ENCODE results near the gene BANF1.

BANF1 gene

DNA sequence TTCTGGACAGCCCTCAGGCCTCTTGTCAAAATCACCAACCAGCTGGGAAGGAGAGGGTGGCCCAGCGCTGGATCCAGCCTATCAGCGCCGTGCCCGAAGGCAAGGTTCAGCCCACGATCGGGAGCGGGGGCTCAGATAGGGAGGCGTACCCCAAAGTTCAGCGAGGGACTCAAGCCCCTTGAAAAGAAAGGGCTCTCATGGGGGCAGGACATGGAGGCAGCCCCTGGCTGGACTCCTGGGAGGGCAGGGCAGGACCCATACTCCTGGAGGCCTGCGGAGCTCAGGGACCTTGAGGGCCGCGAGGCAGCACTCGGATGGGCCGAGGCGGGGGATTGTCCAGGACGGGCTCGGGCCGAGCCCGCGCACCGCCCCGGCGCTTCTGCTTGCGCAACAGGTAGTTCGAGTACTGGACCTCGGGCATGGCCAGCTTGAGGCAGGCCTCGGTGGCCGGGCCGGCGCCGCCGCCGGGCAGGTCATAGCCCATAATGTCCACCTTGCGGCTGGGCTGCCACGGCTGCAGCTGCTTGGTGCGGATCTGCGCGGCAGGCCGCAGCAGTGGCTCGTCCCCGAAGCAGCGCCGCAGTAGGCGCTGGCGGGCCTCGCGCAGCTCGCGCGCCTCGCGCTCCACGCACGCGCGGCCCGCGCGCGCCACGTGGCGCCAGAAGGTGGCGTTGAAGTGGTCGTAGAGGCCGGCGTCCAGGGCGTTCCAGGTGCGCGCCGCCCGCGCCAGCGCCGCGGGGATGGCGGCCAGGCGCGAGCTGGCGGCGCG, 40.1 kb downstream of the BANF1 start:
- no peak for DNase-seq

GRCh38 chr11:66042996-66043906, 40.9 kb downstream of the BANF1 start:
- no peak for DNase-seq

DNA sequence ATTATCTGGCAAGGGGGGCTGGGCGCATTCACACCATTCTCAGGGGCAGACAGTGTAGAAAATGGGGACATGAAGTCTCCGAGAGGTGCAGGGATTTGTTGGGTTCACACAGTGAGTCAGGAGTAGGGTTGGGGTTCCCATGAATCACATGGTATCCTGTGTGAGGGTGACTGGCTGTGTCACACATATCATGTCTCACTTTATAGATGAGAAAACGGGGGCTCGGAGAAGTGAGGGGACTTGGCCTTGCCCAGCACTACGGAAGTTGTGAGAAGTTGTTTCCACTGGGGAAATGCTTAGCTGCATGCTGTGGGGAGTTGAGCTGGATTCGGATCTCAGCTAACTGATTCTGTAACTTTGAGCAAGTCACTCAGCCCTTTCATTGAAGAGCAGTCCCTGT, 42.5 kb downstream of the BANF1 start:
- no peak for DNase-seq

GRCh38 chr11:66045177-66045639, 42.9 kb downstream of the BANF1 start:
- peak; percentile 83 for DNase-seq

GRCh38 chr11:66046901-66047300, 44.6 kb downstream of the BANF1 start:
- no peak for DNase-seq

DNA sequence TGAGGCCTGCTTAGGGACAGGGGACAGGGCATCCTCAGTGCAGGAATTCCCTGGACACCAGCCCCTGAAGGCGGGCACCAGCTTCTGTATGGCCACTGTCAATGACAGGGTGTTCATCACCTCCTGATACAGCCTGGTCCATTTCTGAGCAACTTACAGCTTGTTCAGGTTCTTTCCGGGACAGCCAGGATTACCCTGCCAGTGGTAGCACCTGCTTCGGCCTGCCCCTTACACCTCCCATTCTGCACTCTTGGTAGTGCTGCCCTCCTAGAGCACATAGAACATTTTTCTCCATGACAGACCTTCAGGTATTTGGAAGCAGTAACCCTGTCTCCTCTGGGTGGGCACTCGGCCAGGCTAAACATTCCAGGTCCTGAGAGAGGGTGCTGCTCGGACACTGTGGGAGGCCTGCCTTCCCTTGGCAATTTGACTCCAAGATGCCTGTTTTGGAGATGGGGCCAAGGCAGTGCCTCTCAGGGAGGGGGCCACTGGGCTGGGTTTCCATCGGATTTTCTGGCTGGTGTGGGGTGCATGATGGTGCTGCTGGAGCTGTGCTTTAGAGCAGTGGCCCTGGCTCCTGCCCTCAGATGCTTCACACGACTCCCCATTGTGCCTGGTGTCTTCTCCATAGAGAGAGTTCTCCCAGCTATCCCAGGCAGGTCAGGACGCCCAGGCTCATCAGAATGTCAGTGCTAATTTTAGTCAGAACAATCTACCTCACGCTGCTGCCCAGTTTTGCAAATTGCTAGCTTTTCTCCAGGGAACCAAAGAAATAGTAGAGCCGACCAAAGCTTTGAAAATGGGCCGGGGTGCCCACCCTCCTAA, 45.5 kb downstream of the BANF1 start:
- no peak for DNase-seq

DNA sequence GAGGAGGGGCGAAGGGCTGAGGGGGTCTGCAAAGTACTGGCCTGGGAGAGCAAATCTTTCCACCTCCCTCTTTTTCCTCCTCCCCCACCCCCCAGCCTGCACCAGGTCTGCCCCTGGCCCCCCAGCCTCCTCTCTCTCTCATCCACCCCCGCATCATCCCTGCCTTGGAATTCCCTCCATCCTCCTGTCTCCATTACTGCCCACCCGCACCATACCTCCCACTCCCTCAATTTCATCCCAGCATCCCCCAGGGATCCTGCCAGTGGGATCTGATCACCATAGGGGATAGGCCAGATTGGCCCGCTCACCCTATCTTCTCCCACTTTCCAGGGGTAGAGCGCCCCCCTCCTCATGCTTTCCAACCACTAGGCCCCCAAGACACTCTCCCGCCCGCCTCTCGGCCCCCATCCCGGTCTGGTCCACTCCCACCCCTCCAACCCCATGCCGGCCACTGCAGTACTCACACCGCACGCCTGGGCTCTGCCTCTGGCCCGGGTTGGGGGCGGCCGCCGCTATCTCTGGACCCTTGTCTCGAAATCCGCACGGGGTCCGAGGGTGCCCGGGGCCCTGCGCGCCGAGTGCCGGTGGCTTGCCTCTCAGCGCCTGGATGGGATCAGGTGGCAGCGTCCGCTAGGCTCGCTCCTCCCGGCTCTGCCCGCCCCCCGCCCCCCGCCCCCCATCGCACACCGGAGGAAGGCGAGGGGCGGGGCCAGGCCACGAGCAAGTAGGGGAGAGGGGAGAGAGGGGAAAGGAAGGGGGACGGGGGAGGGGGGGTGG, 46.4 kb downstream of the BANF1 start, which contains the start of gene GAL3ST3:
Gene GAL3ST3, minus strand, starts transcription at position 615 of the 777 bp plus-strand sequence. CDS start 3,746 bp downstream, outside the sequence.
- no peak for DNase-seq

- no peak for DNase-seq
Measured at GRCh38 chr11:66050581-66051231, 48.4 kb downstream of the BANF1 start.

DNA sequence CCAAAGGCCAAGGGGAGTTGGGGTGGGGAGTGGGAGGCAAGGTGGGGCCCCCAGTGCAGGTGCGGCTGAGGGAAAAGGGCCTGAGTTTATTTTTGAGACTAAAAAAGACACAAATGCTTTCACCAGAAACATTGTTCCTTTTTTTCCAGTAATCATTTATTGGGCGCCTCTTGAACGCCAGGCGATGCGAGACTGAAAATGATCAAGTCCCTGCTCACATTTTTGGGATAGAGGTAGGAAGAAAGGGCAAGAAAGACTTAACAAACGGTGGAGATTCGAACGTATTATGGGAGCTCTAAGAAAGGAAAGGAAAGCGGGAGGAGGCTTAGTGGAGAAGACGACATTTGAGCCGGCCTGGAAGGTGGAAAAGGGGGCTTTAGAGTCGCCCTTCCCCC, 49.1 kb downstream of the BANF1 start:
- DNase-seq = no peak

GRCh38 chr11:66051766-66052663, 49.7 kb downstream of the BANF1 start, which contains the start of gene SF3B2:
SF3B2 (plus strand) TSS chr11:66052364; CDS start chr11:66052385, 21 bp downstream.
- peak; percentile 95 for DNase-seq

GRCh38 chr11:66052664-66052982, 50.3 kb downstream of the BANF1 start:
- no peak for DNase-seq
